DND-41 (cell line): ENCODE data around the gene RTKN2.

Experiments used
- CTCF ChIP-seq: IDR thresholded peaks from 2 replicates; pipeline ENCODE4 v1.5.1; 2012; ENCODE audit warnings: borderline replicate concordance, low read length, moderate library complexity, mild to moderate bottlenecking; ENCODE audit not compliant: poor library complexity, severe bottlenecking; ENCODE audit errors: extremely low read depth
- EZH2 ChIP-seq: IDR thresholded peaks from 3 replicates; pipeline ENCODE4 v1.6.1; 2012; ENCODE audit warnings: borderline replicate concordance, low read depth, mild to moderate bottlenecking, moderate library complexity, low read length, inconsistent platforms; ENCODE audit not compliant: severe bottlenecking

GRCh38 chr10:62193479-62193878 is 75.2 kb downstream of the RTKN2 start:
- no peak for TF ChIP-seq CTCF
- TF ChIP-seq EZH2 = no peak
